Osteoblast (primary cell): Measurements from ENCODE around the gene ANKRD53. TPM values are rescaled to one million over a fixed set of nuclear protein-coding genes. Genes with fewer than 3 reads are reported as not detected.

Experiments
- DNase-seq: peaks from one replicate; pipeline ENCODE4 v3.0.0; 2011; ENCODE audit warnings: low spot score, mixed read lengths; ENCODE audit not compliant: insufficient read length; ENCODE audit errors: missing footprints
- H2AFZ ChIP-seq: 2 replicates; pipeline ENCODE4 v1.6.0; 2011; ENCODE audit warnings: mild to moderate bottlenecking, low read length
- H3K27ac ChIP-seq: 2 replicates; pipeline ENCODE4 v1.5.1; 2011; ENCODE audit warnings: mild to moderate bottlenecking, low read depth, low read length, moderate library complexity
- H3K27me3 ChIP-seq: 2 replicates; pipeline ENCODE4 v1.6.0; 2012; ENCODE audit warnings: mild to moderate bottlenecking, control low read depth, inconsistent platforms, low read length, moderate library complexity; ENCODE audit not compliant: insufficient read depth
- H3K36me3 ChIP-seq: 2 replicates; pipeline ENCODE4 v1.5.1; 2011; ENCODE audit warnings: mild to moderate bottlenecking, low read length, control low read depth, moderate library complexity; ENCODE audit not compliant: insufficient read depth
- H3K4me1 ChIP-seq: 2 replicates; pipeline ENCODE4 v1.5.1; 2011; ENCODE audit warnings: mild to moderate bottlenecking, low read length, control low read depth, moderate library complexity; ENCODE audit not compliant: insufficient read depth
- H3K4me2 ChIP-seq: 2 replicates; pipeline ENCODE4 v1.6.0; 2011; ENCODE audit warnings: mild to moderate bottlenecking, low read length; ENCODE audit not compliant: insufficient read depth
- H3K4me3 ChIP-seq: fragments of 200-600 bp; sonication (generic); 3 replicates; pipeline ENCODE4 v1.5.1; 2012; ENCODE audit warnings: mild to moderate bottlenecking, low read length, inconsistent platforms; ENCODE audit not compliant: insufficient read depth
- H3K79me2 ChIP-seq: 2 replicates; pipeline ENCODE4 v1.6.0; 2012; ENCODE audit warnings: mild to moderate bottlenecking, low read length, control low read depth, inconsistent platforms; ENCODE audit not compliant: insufficient read depth
- H3K9me3 ChIP-seq: 2 replicates; pipeline ENCODE4 v1.5.1; 2011; ENCODE audit warnings: low read depth, low read length, control low read depth
- H4K20me1 ChIP-seq: 2 replicates; pipeline ENCODE4 v1.6.0; 2012; ENCODE audit warnings: mild to moderate bottlenecking, low read length, control low read depth; ENCODE audit not compliant: insufficient read depth
- total RNA-seq: library from RNA; depleted of rRNA; stranded (reverse); fragments of >200 nt; gene quantifications from 2 replicates; pipeline ENCODE4 v1.2.3, GENCODE V29; 2012
- TF ChIP-seq, protein P1 (sequence below): IDR thresholded peaks from 2 replicates; pipeline ENCODE4 v1.5.1; 2011; ENCODE audit warnings: mild to moderate bottlenecking, low read depth, low read length, moderate library complexity; ENCODE audit errors: extremely low read depth

Gene ANKRD53, protein sequence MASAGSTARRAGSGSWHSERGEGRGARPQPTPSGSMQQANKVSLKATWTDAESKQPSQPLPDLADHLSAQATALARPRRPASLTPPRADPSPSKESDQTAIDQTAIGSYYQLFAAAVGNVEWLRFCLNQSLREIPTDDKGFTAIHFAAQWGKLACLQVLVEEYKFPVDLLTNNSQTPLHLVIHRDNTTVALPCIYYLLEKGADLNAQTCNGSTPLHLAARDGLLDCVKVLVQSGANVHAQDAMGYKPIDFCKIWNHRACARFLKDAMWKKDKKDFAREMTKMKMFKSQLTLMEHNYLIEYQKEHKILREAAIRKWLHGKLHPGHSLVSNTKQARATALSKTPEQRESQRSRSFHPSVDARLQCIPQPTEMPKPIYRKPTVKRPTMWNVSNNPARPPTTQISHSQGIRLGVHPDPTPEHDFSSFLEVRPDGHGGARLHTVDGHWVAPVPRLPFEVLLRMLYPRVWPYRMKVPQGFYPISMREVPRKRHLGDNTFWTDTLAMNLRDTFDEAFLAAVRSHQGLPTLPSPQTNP
- total RNA-seq: 0.88 and 1.1 TPM in 2 replicates

DNA sequence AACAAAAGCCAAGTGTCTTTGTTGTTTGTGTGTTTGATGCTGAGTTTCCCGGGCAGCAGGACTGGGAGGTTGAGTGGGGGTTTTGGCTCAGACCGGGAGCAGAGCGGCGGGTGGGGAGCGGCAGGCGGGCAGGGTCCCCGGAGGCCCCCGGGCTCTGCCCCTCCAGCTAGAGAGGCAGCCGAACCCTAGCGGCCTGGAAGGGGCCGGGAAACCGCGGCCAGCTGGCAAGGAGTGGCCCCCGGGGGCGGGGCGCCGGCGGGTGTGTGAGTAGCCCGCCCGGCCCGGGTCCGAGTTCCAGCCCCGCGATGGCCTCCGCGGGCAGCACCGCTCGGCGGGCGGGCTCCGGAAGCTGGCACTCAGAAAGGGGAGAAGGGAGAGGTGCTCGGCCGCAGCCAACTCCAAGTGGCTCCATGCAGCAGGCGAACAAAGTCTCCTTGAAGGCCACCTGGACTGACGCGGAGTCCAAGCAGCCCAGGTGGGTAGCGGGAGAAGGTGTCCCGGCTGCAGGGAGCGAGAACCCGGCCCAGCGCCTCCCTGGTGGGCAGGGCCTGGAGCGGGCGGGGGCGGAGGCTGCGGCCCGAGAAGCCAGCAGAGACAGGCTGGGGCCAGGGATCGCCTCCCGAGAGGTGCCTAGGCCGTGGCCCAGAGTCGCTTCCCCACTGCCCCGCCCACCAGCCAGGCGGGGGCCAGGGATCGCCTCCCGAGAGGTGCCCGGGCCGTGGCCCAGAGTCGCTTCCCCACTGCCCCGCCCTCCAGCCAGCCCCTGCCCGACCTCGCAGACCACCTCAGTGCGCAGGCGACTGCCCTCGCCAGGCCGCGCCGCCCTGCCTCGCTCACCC, at the start of gene ANKRD53:
Gene ANKRD53 (plus strand): TSS at position 290 of the 839 bp plus-strand sequence. CDS start 16 bp downstream, at position 306.
- TF ChIP-seq, protein P1, sequence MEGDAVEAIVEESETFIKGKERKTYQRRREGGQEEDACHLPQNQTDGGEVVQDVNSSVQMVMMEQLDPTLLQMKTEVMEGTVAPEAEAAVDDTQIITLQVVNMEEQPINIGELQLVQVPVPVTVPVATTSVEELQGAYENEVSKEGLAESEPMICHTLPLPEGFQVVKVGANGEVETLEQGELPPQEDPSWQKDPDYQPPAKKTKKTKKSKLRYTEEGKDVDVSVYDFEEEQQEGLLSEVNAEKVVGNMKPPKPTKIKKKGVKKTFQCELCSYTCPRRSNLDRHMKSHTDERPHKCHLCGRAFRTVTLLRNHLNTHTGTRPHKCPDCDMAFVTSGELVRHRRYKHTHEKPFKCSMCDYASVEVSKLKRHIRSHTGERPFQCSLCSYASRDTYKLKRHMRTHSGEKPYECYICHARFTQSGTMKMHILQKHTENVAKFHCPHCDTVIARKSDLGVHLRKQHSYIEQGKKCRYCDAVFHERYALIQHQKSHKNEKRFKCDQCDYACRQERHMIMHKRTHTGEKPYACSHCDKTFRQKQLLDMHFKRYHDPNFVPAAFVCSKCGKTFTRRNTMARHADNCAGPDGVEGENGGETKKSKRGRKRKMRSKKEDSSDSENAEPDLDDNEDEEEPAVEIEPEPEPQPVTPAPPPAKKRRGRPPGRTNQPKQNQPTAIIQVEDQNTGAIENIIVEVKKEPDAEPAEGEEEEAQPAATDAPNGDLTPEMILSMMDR: no peak
- Histone ChIP-seq H3K27me3 (no peaks in the 10 kb centered on the region), H4K20me1 (no peaks in the 10 kb centered on the region), H3K27ac (peak within 1 kb of the TSS; percentile 94), H3K4me1 (peaks cover 19% of the 10 kb centered on the region), H3K4me3 (peak within 1 kb of the TSS; percentile 88), H3K36me3 (no peaks in the 10 kb centered on the region), H3K4me2 (peak within 1 kb of the TSS; percentile 90), H2AFZ (peak within 1 kb of the TSS; percentile 96), H3K79me2 (no peaks in the 10 kb centered on the region), H3K9me3 (no peaks in the 10 kb centered on the region)
- DNase-seq: peak; percentile 90

DNA sequence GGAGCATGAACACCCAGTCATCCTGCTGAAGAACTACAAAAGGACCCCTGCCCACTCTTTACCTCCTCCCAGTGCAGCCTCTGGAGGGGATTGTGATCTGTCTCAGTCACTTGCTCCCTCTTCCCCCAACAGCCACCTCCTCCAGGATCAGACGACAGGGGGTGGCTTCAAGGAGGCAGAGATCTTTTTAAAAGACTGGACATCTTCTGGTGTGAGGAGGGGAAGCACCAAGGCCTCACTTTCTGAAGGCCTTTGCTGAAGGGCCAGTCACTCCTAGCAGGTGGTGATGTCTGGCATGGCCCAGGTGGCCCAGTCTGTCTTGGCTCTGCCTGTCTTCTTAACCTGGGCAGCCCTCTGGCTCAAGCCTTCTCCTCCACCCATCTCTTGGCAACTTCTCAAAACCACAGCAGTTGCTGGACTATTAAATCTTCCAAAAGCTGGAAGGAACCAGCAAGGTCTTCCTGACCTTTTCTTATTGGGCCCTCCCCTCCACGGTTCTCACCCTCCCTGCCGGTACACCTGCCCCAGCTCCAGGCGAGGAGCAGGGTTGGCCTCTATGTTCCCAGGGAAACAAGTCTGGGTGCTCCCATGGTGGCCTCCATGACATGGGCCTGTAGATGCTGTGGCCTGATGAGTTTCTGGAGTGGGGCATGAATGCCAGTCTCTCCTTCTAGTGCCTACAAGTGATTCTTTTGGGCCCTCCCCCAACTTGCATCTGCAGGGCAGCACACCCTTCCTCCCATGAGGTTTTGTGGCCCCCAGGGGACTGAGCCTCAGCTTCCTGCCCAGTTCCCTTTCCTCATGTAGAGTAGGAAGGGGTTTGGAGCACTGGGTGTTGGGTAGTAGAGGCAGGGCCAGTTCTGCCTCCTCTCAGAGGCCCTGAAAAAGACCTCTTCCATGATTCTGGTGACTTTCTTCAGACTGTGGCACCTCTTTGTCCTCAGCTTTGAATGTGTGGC, 47.8 kb upstream of the ANKRD53 start:
- Histone ChIP-seq H3K79me2 (no peaks in the 10 kb centered on the region), H3K9me3 (no peaks in the 10 kb centered on the region), H3K4me1 (no peaks in the 10 kb centered on the region), H3K4me3 (no peak overlapping the region), H3K4me2 (no peak overlapping the region), H3K27ac (no peak overlapping the region), H3K27me3 (no peaks in the 10 kb centered on the region), H2AFZ (no peak overlapping the region), H4K20me1 (peaks cover 5% of the 10 kb centered on the region), H3K36me3 (no peaks in the 10 kb centered on the region)
- TF ChIP-seq, protein P1: no peak
- DNase-seq: peak; percentile 70

DNA sequence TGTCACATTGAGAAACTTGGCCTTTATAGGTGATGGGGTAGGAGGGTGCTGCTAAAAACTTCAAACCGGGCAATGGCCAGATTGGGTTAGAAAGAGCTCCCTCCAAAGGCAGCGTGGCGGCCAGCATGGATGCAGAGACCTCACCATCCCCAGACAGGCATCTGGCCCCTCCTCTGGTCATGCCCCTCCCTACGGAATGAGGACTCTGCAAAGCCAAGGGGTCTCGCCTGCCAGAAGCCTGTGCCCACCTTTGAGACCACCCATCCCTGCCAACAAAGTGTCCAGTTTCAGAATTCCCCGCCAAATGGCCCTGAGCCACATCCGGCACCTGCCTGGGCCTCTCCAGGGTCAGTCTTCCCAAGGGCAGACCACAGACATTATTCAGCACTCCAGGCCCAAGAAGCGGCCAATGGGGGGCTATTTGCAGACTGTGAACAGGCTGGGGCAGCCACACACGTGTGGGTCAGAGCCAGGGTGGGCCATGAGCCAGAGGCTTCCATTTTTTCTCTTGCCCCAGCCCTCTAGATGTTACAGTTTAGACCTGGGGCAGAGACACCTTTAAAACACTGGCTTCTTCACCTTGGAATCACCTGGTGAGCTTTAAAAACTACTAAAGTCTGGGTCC, 46.9 kb upstream of the ANKRD53 start:
- Histone ChIP-seq H3K27me3 (no peaks in the 10 kb centered on the region), H4K20me1 (peaks cover 9% of the 10 kb centered on the region), H3K27ac (no peak overlapping the region), H3K36me3 (no peaks in the 10 kb centered on the region), H3K79me2 (no peaks in the 10 kb centered on the region), H3K4me1 (no peaks in the 10 kb centered on the region), H3K9me3 (no peaks in the 10 kb centered on the region), H3K4me2 (no peak overlapping the region), H3K4me3 (no peak overlapping the region), H2AFZ (no peak overlapping the region)
- TF ChIP-seq, protein P1: no peak
- DNase-seq: peak; percentile 53
